ENCODE measurements around the gene CHML. TPM values are rescaled to one million over a fixed set of nuclear protein-coding genes. Genes with fewer than 3 reads are reported as not detected.

Gene CHML
- total and polyA plus RNA-seq, 7 donors = 1.6 to 8.0 (median 6.1) TPM

GRCh38 chr1:241591736-241592135 lies 48.4 kb downstream of the CHML start:
- 67 to 94% methylated on average over 5 of the region's 5 CpGs for WGBS, 2 donors
- TF ChIP-seq EP300 (IDR thresholded peaks at IDR 0.05) (no peak), POLR2A (IDR thresholded peaks at IDR 0.05) (no peak), POLR2AphosphoS5 (IDR thresholded peaks at IDR 0.05) (no peak), CTCF (IDR thresholded peaks at IDR 0.05) (no peak)
- Histone ChIP-seq H3K4me3 (no peak overlapping the region), H3K27ac (no peak overlapping the region), H3K4me1 (no peaks in the 10 kb centered on the region), H3K27me3 (no peaks in the 10 kb centered on the region), H3K9me3 (no peaks in the 10 kb centered on the region), H3K36me3 (no peaks in the 10 kb centered on the region)
- intact Hi-C loops (cut with DNase I) = no loop called here
- DNase-seq = no peak

DNA sequence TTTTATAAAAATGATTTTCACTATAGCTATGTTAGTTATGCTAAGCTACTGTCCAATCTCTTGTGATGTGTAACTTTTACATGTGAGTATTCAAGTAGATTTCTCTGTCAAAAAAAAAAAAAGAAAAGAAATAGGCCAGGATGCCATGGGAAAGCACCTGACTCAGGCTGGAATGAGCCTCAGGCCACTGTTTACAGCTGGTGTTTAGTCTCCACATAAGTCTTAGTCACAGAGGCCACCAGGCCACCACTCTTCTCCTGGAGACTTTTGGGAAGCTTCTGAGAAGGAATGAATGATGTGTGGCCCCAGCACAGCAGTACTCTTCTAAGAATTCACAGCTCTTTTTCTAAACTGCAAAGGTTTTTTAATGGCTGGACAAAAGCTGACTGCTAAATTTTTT lies 48.9 kb downstream of the CHML start:
- no peaks in the 10 kb centered on the region for H3K27me3 ChIP-seq
- no peak overlapping the region for H3K27ac ChIP-seq
- no peaks in the 10 kb centered on the region for H3K36me3 ChIP-seq
- TF ChIP-seq EP300 (IDR thresholded peaks at IDR 0.05) (no peak), CTCF (IDR thresholded peaks at IDR 0.05) (no peak), POLR2AphosphoS5 (IDR thresholded peaks at IDR 0.05) (no peak), POLR2A (IDR thresholded peaks at IDR 0.05) (no peak)
- intact Hi-C loops (cut with DNase I) = no loop called here
- H3K4me3 ChIP-seq = no peak overlapping the region
- H3K9me3 ChIP-seq = no peaks in the 10 kb centered on the region
- DNase-seq = no peak
- H3K4me1 ChIP-seq = no peaks in the 10 kb centered on the region

- no peak overlapping the region for H3K4me3 ChIP-seq
- WGBS, 2 donors = 39 to 63% methylated on average over 4 of the region's 4 CpGs
- intact Hi-C loops (cut with DNase I) = no loop called here
- no peaks in the 10 kb centered on the region for H3K4me1 ChIP-seq
- no peak for TF ChIP-seq EP300 (IDR thresholded peaks at IDR 0.05)
- no peak for TF ChIP-seq POLR2A (IDR thresholded peaks at IDR 0.05)
- TF ChIP-seq CTCF (IDR thresholded peaks at IDR 0.05) = no peak
- TF ChIP-seq POLR2AphosphoS5 (IDR thresholded peaks at IDR 0.05) = no peak
- no peak for DNase-seq
- H3K27ac ChIP-seq = no peak overlapping the region
- no peaks in the 10 kb centered on the region for H3K27me3 ChIP-seq
- H3K36me3 ChIP-seq = no peaks in the 10 kb centered on the region
- no peaks in the 10 kb centered on the region for H3K9me3 ChIP-seq
Observed at GRCh38 chr1:241590719-241591118, 49.5 kb downstream of the CHML start.

Other genes with a start within 250 kb of the CHML start
- 10 to 100 TPM; 39.9 to 69.2 (median 53.2) TPM for gene FH, start 120.6 kb downstream of the CHML start, total RNA-seq
- gene FH, start 120.6 kb downstream of the CHML start, polyA plus RNA-seq = 100 to 1,000 TPM in 1 of 3 donors, 10 to 100 TPM in 2; 75.0 to 125 (median 79.3) TPM
- gene KMO, start 108.0 kb downstream of the CHML start, total RNA-seq = 1 to 10 TPM in 2 of 4 donors, under 1 TPM in 2; 0.27 to 5.4 (median 0.73) TPM
- 1 to 10 TPM; 1.8 to 3.7 (median 2.7) TPM for gene KMO, start 108.0 kb downstream of the CHML start, polyA plus RNA-seq
- gene OPN3, start within 50 bp of the CHML start, total RNA-seq = 10 to 100 TPM in 1 of 4 donors, 1 to 10 TPM in 3; 2.5 to 12.8 (median 5.2) TPM
- gene OPN3, start within 50 bp of the CHML start, polyA plus RNA-seq = 10 to 100 TPM; 20.0 to 58.9 (median 53.4) TPM
- not detected for gene WDR64, start 11.9 kb upstream of the CHML start, total RNA-seq
- gene WDR64, start 11.9 kb upstream of the CHML start, polyA plus RNA-seq = under 1 TPM in 1 of 3 donors, not detected in 2; 0.09 TPM
- gene EXO1, start 207.8 kb upstream of the CHML start, total RNA-seq = under 1 TPM in 2 of 4 donors, not detected in 2; 0.27 to 0.71 TPM
- gene EXO1, start 207.8 kb upstream of the CHML start, polyA plus RNA-seq = 1 to 10 TPM in 2 of 3 donors, under 1 TPM in 1; under 0.01 to 3.4 (median 1.6) TPM

All from sigmoid colon (tissue), 7 donors.